ENCODE measurements around the gene MEIOSIN. TPM values are rescaled to one million over a fixed set of nuclear protein-coding genes. Genes with fewer than 3 reads are reported as not detected.
"Not testable (repeated sequence)": the region's sequence is repeated elsewhere in the genome, so short reads cannot be mapped to it uniquely, and the experiment has no call there.

The MEIOSIN gene
- total RNA-seq, 3 donors from 2014 or later, result not detected

DNA sequence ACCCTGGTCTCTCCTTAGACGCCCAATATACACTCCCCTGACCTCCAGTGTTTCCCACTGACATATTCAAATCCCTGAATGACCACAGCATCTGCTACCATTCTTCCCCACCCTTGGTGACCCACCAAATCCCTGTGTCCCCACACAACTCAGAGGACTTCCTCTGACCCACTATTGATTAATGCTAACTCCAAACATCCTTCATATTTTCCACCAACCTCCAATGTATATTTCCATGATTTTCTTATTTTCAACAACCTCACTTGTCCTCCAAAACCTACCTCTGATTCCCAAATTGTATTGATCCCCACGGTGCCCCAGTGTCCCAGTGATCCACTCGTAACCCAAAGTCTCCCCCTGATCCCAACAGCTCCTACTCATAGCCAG lies 59.9 kb downstream of the MEIOSIN start:
- DNase-seq (no peak), ATAC-seq (no peak)
- Histone ChIP-seq H3K9me3 (no peaks in the 10 kb centered on the region), H3K36me3 (ENCODE audit: low read depth) (no peaks in the 10 kb centered on the region), H3K4me3 (no peak overlapping the region), H3K4me1 (ENCODE audit: low read depth) (peaks cover 9% of the 10 kb centered on the region)
- TF ChIP-seq, protein P1, sequence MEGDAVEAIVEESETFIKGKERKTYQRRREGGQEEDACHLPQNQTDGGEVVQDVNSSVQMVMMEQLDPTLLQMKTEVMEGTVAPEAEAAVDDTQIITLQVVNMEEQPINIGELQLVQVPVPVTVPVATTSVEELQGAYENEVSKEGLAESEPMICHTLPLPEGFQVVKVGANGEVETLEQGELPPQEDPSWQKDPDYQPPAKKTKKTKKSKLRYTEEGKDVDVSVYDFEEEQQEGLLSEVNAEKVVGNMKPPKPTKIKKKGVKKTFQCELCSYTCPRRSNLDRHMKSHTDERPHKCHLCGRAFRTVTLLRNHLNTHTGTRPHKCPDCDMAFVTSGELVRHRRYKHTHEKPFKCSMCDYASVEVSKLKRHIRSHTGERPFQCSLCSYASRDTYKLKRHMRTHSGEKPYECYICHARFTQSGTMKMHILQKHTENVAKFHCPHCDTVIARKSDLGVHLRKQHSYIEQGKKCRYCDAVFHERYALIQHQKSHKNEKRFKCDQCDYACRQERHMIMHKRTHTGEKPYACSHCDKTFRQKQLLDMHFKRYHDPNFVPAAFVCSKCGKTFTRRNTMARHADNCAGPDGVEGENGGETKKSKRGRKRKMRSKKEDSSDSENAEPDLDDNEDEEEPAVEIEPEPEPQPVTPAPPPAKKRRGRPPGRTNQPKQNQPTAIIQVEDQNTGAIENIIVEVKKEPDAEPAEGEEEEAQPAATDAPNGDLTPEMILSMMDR (IDR thresholded peaks at IDR 0.05), result no peak
- intact Hi-C loops (cut with DNase I, micrococcal nuclease), result no loop called here

DNA sequence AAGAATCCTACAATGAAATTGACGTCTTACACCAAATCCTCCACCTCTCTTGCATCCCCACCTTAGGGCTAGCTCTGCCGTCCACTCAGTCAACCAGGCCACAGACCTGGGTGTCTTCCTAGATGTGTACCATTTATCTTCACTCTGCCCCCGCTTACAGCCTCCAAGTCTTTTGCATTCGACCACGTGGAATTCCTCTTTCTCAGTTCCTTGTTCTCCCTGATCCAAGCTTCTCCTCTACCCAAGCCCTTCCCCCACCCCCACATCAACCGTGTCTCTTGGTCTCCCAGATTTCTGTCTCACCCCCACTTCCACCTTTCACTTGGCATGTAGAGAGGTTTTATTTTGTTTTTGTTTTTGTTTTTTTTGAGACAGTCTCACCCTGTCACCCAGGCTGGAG lies 60.6 kb downstream of the MEIOSIN start:
- intact Hi-C loops (cut with DNase I, micrococcal nuclease), result no loop called here
- DNase-seq, result no peak

DNA sequence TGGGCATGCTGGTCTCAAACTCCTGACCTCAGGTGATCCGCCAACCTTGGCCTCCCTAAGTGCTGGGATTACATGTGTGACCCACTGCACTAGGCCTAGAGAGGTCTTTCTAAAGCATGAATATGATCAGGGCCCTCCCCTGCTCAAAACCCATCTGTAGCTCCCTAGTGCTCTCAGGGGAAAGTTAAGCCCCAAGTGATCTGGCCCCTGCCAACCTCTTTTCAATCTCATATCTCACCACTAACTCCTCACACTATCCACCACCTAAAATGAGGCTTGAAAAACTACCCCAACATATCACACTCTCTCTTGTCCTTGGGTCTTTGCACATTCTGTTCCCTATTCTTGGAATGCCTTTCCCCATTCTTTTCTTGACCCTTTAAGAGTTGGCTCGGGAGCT lies 61.4 kb downstream of the MEIOSIN start:
- no peak for DNase-seq
- TF ChIP-seq, protein P1 (IDR thresholded peaks at IDR 0.05), result no peak
- no peak overlapping the region for H3K4me3 ChIP-seq
- H3K9me3 ChIP-seq, result no peaks in the 10 kb centered on the region
- no peaks in the 10 kb centered on the region for H3K36me3 ChIP-seq (ENCODE audit: low read depth)
- intact Hi-C loops (cut with DNase I, micrococcal nuclease), result no loop called here
- ATAC-seq, result no peak
- peaks cover 9% of the 10 kb centered on the region for H3K4me1 ChIP-seq (ENCODE audit: low read depth)

More for the DNA sequence above, 60.6 kb downstream of the MEIOSIN start:
- H3K9me3 ChIP-seq, result no peaks in the 10 kb centered on the region
- TF ChIP-seq, protein P1 (IDR thresholded peaks at IDR 0.05), result no peak
- no peak overlapping the region for H3K4me3 ChIP-seq
- ATAC-seq, result no peak
- H3K36me3 ChIP-seq (ENCODE audit: low read depth), result no peaks in the 10 kb centered on the region
- H3K4me1 ChIP-seq (ENCODE audit: low read depth), result peaks cover 9% of the 10 kb centered on the region

DNA sequence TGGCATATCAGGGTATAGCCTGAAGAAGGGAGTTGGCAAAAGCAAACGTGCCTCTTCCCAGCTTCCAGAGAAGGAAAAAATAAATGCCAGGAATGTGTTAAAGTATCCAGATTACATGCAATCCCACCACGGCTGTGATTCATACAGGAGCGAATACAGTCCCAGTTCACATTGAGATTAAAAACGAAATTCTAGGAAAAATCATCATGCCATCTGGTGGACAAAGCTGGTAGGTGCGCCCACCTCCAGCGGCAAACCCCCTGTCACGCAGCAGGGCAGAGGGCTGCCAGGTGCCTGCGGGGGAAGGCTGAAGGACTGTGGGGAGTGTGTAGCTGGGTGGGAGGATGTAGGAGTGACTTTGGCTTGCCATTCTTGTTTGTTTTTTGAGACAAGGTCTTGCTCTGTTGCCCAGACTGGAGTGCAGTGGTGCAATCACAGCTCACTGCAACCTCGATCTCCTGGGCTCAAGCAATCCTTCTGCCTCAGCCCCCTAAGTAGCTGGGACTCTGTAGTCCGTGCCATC lies 65.8 kb downstream of the MEIOSIN start:
- no peaks in the 10 kb centered on the region for H3K9me3 ChIP-seq
- H3K36me3 ChIP-seq (ENCODE audit: low read depth), result no peaks in the 10 kb centered on the region
- DNase-seq (peak in 2 of 3 donors; percentile 66 to 72), ATAC-seq (peak; percentile 89)
- intact Hi-C loops (cut with DNase I, micrococcal nuclease), result no loop called here
- TF ChIP-seq, protein P1 (IDR thresholded peaks at IDR 0.05), result peak; percentile 65
- no peak overlapping the region for H3K4me3 ChIP-seq
- H3K4me1 ChIP-seq (ENCODE audit: low read depth), result no peaks in the 10 kb centered on the region

DNA sequence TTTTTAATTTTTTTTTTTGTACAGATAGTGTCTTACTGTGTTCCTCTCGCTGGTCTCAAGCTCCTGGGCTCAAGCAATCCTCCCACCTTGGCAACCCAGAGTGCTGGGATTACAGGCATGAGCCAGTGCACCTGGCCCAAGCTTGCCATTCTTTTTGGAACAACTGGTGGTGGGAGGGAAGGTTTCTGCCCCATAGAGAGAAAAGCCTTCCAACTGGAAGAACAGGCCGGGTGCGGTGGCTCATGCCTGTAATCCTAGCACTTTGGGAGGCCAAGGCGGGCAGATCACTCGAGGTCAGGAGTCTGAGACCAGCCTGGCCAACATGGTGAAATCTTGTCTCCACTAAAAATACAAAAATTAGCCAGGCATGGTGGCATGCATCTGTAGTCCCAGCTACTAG lies 66.3 kb downstream of the MEIOSIN start:
- H3K4me3 ChIP-seq; intact Hi-C loops (cut with DNase I, micrococcal nuclease); H3K9me3 ChIP-seq; H3K4me1 ChIP-seq (ENCODE audit: low read depth); DNase-seq; H3K36me3 ChIP-seq (ENCODE audit: low read depth); ATAC-seq: not testable (repeated sequence)

DNA sequence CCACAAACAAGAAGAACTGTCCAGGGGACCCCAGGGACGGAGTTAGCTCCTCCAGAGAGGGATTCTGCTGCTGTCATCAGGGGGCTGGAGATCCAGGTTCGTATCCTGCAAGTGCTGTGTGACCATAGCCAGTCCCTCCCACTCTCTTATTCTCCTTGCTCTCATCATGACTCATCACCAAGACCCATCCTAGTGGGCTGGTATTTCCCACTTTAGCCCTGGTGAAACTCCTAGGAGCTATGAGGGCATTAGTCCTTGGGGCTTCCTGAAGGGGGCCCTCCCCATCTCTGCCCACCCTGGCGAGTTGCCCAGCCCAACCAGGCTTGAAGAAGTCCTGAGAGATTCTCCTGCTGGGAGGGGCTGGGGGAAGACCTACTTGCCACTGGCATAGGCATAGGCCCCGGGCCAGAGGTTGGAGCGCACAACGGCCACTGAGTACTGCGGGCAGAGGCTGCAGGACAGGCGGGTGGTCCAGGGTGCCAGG lies 66.9 kb downstream of the MEIOSIN start:
- H3K36me3 ChIP-seq (ENCODE audit: low read depth), result no peaks in the 10 kb centered on the region
- ATAC-seq, result no peak
- no peaks in the 10 kb centered on the region for H3K9me3 ChIP-seq
- DNase-seq, result no peak
- no peaks in the 10 kb centered on the region for H3K4me1 ChIP-seq (ENCODE audit: low read depth)
- TF ChIP-seq, protein P1 (IDR thresholded peaks at IDR 0.05), result no peak
- no peak overlapping the region for H3K4me3 ChIP-seq
- intact Hi-C loops (cut with DNase I, micrococcal nuclease), result no loop called here
